C4-2B (cell line): ENCODE results near the gene RNU6-8.

ENCODE experiments used
- ZFX ChIP-seq: fragments of 450-650 bp; IDR thresholded peaks from 2 replicates; pipeline ENCODE4 v1.6.1; 2017
- TF ChIP-seq, protein P1 (sequence below): fragments of 450-650 bp; conservative IDR thresholded peaks from 2 replicates; pipeline ENCODE4 v1.5.1; 2017; ENCODE audit warnings: mild to moderate bottlenecking

- TF ChIP-seq, protein P1, sequence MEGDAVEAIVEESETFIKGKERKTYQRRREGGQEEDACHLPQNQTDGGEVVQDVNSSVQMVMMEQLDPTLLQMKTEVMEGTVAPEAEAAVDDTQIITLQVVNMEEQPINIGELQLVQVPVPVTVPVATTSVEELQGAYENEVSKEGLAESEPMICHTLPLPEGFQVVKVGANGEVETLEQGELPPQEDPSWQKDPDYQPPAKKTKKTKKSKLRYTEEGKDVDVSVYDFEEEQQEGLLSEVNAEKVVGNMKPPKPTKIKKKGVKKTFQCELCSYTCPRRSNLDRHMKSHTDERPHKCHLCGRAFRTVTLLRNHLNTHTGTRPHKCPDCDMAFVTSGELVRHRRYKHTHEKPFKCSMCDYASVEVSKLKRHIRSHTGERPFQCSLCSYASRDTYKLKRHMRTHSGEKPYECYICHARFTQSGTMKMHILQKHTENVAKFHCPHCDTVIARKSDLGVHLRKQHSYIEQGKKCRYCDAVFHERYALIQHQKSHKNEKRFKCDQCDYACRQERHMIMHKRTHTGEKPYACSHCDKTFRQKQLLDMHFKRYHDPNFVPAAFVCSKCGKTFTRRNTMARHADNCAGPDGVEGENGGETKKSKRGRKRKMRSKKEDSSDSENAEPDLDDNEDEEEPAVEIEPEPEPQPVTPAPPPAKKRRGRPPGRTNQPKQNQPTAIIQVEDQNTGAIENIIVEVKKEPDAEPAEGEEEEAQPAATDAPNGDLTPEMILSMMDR = no peak
- peak; percentile 8; the same call in 1 of the 2 replicates for TF ChIP-seq ZFX
Observed at GRCh38 chr14:32201816-32202490, 1.1 kb downstream of the RNU6-8 start, which contains the start of gene RNU6-7.
